ENCODE data around the gene MLLT10. TPM values are rescaled to one million over a fixed set of nuclear protein-coding genes. Genes with fewer than 3 reads are reported as not detected.

The MLLT10 gene
- total and polyA plus RNA-seq, 9 of the 15 experiments (the other 6 are each of a cell fraction or from before 2014, with no cell fraction given): 18.8 to 81.4 (median 64.2) TPM

GRCh38 chr10:21525367-21526187 lies 8.5 kb upstream of the MLLT10 start, which contains the start of gene SKIDA1 (continued):
- TF ChIP-seq CEBPG (CRISPR knock-in tag; IDR thresholded peaks at IDR 0.05) (peak; percentile 67), CEBPG (tag; conservative IDR thresholded peaks at IDR 0.05 in 1 of 2, IDR thresholded peaks at IDR 0.05 in 1 of 2) (no peak; a peak in 1 of 4 replicates), ZBTB1 (CRISPR knock-in tag; IDR thresholded peaks at IDR 0.05; ENCODE audit: borderline replicate concordance, low read depth) (no peak; the same call in 1 of the 2 replicates), BRF1 (IDR thresholded peaks at IDR 0.05; ENCODE audit: borderline replicate concordance, extremely low read depth, insufficient read length) (no peak), E2F5 (CRISPR knock-in tag; IDR thresholded peaks at IDR 0.05) (no peak), SMARCA4 (IDR thresholded peaks at IDR 0.05) (peak; percentile 68), ZNF133 (CRISPR knock-in tag; IDR thresholded peaks at IDR 0.05) (no peak), ZFPM2 (CRISPR knock-in tag; IDR thresholded peaks at IDR 0.05) (no peak)
